Panc1 (cell line): ENCODE results near the gene SH2D6. TPM values are rescaled to one million over a fixed set of nuclear protein-coding genes. Genes with fewer than 3 reads are reported as not detected.
"Not testable (repeated sequence)": the region's sequence is repeated elsewhere in the genome, so short reads cannot be mapped to it uniquely, and the experiment has no call there.

ENCODE experiments used
- ATAC-seq: fragments of 200-7000 bp; cut with Tn5 transposase; 2 replicates; pipeline ENCODE4 v1.9.1; 2020; ENCODE audit warnings: mild to moderate bottlenecking, moderate library complexity
- BruUV-seq: library from RNA; stranded (reverse); fragments of 400-500 nt; replicated peaks from 2 replicates; lab custom pipeline; 2021; lab: Mats Ljungman, UMichigan
- CTCF ChIA-PET: fragments of 300-600 bp; sonication (Branson Sonifier 250); formaldehyde crosslinking; loops from one replicate; lab custom pipeline; 2022; ENCODE audit warnings: antibody characterized with exemption; lab: Charles Lee
- POLR2A ChIA-PET: fragments of 300-600 bp; sonication (Branson Sonifier 250); formaldehyde crosslinking; loops from one replicate; lab custom pipeline; 2022; ENCODE audit warnings: antibody characterized with exemption; lab: Charles Lee
- DNase-seq: peaks from one replicate; pipeline ENCODE4 v3.0.0-alpha.2; 2010; ENCODE audit warnings: low read depth, low spot score
- H3K27ac ChIP-seq: 2 replicates; pipeline ENCODE4 v1.5.1; 2011; ENCODE audit warnings: mild to moderate bottlenecking, low read length, inconsistent platforms
- H3K27me3 ChIP-seq: fragments of 200-500 bp; sonication (Bioruptor generic); 2 replicates; pipeline ENCODE4 v1.6.0; 2014; ENCODE audit warnings: low read length, inconsistent platforms; ENCODE audit not compliant: control insufficient read depth, insufficient read depth
- H3K36me3 ChIP-seq: fragments of 200-500 bp; sonication (Bioruptor generic); 2 replicates; pipeline ENCODE4 v1.5.1; 2014; ENCODE audit warnings: inconsistent platforms, mild to moderate bottlenecking, low read length, moderate library complexity; ENCODE audit not compliant: control insufficient read depth, insufficient read depth
- H3K4me1 ChIP-seq: 2 replicates; pipeline ENCODE4 v1.5.1; 2011; ENCODE audit warnings: inconsistent platforms, mild to moderate bottlenecking, low read length, moderate library complexity; ENCODE audit not compliant: control insufficient read depth, insufficient read depth
- H3K4me3 ChIP-seq, 2 experiments: 2 replicates each; pipeline ENCODE4 v1.5.1; 2011 to 2012; ENCODE audit warnings: low read depth in 2 of 2, low read length in 2 of 2, mild to moderate bottlenecking in 2 of 2, inconsistent platforms in 1 of 2, moderate library complexity in 1 of 2
- H3K9me3 ChIP-seq: fragments of 200-500 bp; sonication (Bioruptor generic); 2 replicates; pipeline ENCODE4 v1.5.1; 2014; ENCODE audit warnings: low read depth, mild to moderate bottlenecking, inconsistent platforms, low read length, moderate library complexity; ENCODE audit not compliant: control insufficient read depth, insufficient read depth
- POLR2AphosphoS5 ChIP-seq: IDR thresholded peaks from 2 replicates; pipeline ENCODE4 v1.6.1; 2012; ENCODE audit warnings: mild to moderate bottlenecking, low read depth, low read length, moderate library complexity
- SIN3A ChIP-seq: IDR thresholded peaks from 2 replicates; pipeline ENCODE4 v1.6.1; 2012; ENCODE audit warnings: low read depth, mild to moderate bottlenecking, low read length, moderate library complexity, borderline replicate concordance; ENCODE audit not compliant: insufficient read depth
- TCF7L2 ChIP-seq: IDR thresholded peaks from 2 replicates; pipeline ENCODE4 v1.6.1; 2011; ENCODE audit warnings: mild to moderate bottlenecking, low read depth, low read length, inconsistent platforms
- in situ Hi-C: cut with HindIII; loops from 2 replicates; pipeline ENCODE4 v1.10.0; 2016; ENCODE audit warnings: low sequenced_read_pairs, low pct_unique_long_range_greater_than_20kb
- intact Hi-C: fragments of 100-400 bp; cut with micrococcal nuclease; formaldehyde crosslinking; loops from one replicate; pipeline ENCODE4 v1.10.0; 2022; ENCODE audit not compliant: unreplicated experiment
- total RNA-seq: library from RNA; stranded (reverse); gene quantifications from one replicate; pipeline ENCODE4 v1.2.1, GENCODE V29; 2021; ENCODE audit not compliant: unreplicated experiment
- TF ChIP-seq, protein P1 (sequence below): fragments of 450-650 bp; IDR thresholded peaks from 2 replicates; pipeline ENCODE4 v1.5.1; 2017; ENCODE audit warnings: mild to moderate bottlenecking
- TF ChIP-seq, protein P2 (sequence below), 2 experiments: IDR thresholded peaks; 2 replicates each; pipeline ENCODE4 v1.6.1; 2011 to 2012; ENCODE audit warnings: low read depth in 2 of 2, control low read depth in 1 of 2, low read length in 1 of 2, mild to moderate bottlenecking in 1 of 2, moderate library complexity in 1 of 2; ENCODE audit not compliant: insufficient read depth in 1 of 2

The SH2D6 gene
- total RNA-seq, 1 experiment from 2014 or later = 3.3 TPM

DNA sequence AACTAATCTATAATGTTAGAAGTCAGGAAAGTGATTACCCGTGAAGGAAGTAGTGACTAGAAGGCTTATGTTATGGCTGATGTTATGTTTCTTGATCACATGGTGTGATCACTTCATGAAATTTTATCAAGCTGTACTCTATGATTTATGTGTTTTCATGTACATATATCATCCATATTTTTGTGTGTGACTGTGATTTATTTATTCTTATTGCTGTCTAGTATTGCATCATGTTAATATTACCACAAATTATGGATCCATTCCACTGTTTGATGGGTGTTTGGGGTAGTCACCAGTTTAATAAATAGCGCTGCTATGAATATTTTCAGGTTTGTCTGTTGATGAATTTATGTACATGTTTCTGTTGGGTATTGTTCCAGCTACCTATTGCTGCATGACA lies 59.4 kb downstream of the SH2D6 start:
- DNase-seq (no peak), ATAC-seq (no peak)
- Histone ChIP-seq H3K4me3 (no peak overlapping the region), H3K36me3 (no peaks in the 10 kb centered on the region), H3K9me3 (no peaks in the 10 kb centered on the region), H3K4me1 (peaks cover 5% of the 10 kb centered on the region; the same call in 1 of the 2 replicates), H3K27me3 (no peaks in the 10 kb centered on the region), H3K27ac (peak overlapping the region; percentile 55; the same call in 1 of the 2 replicates)
- TF ChIP-seq, protein P1, sequence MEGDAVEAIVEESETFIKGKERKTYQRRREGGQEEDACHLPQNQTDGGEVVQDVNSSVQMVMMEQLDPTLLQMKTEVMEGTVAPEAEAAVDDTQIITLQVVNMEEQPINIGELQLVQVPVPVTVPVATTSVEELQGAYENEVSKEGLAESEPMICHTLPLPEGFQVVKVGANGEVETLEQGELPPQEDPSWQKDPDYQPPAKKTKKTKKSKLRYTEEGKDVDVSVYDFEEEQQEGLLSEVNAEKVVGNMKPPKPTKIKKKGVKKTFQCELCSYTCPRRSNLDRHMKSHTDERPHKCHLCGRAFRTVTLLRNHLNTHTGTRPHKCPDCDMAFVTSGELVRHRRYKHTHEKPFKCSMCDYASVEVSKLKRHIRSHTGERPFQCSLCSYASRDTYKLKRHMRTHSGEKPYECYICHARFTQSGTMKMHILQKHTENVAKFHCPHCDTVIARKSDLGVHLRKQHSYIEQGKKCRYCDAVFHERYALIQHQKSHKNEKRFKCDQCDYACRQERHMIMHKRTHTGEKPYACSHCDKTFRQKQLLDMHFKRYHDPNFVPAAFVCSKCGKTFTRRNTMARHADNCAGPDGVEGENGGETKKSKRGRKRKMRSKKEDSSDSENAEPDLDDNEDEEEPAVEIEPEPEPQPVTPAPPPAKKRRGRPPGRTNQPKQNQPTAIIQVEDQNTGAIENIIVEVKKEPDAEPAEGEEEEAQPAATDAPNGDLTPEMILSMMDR = no peak
- no peak for TF ChIP-seq SIN3A
- TF ChIP-seq TCF7L2 = no peak
- TF ChIP-seq POLR2AphosphoS5 = no peak
- TF ChIP-seq, protein P2, sequence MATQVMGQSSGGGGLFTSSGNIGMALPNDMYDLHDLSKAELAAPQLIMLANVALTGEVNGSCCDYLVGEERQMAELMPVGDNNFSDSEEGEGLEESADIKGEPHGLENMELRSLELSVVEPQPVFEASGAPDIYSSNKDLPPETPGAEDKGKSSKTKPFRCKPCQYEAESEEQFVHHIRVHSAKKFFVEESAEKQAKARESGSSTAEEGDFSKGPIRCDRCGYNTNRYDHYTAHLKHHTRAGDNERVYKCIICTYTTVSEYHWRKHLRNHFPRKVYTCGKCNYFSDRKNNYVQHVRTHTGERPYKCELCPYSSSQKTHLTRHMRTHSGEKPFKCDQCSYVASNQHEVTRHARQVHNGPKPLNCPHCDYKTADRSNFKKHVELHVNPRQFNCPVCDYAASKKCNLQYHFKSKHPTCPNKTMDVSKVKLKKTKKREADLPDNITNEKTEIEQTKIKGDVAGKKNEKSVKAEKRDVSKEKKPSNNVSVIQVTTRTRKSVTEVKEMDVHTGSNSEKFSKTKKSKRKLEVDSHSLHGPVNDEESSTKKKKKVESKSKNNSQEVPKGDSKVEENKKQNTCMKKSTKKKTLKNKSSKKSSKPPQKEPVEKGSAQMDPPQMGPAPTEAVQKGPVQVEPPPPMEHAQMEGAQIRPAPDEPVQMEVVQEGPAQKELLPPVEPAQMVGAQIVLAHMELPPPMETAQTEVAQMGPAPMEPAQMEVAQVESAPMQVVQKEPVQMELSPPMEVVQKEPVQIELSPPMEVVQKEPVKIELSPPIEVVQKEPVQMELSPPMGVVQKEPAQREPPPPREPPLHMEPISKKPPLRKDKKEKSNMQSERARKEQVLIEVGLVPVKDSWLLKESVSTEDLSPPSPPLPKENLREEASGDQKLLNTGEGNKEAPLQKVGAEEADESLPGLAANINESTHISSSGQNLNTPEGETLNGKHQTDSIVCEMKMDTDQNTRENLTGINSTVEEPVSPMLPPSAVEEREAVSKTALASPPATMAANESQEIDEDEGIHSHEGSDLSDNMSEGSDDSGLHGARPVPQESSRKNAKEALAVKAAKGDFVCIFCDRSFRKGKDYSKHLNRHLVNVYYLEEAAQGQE (IDR thresholded peaks at IDR 0.05; ENCODE audit: insufficient read depth in 1 of 2, low read depth in 2 of 2, low read length in 1 of 2) = no peak
- ChIA-PET POLR2A (no interaction called here), CTCF (no interaction called here)
- BruUV-seq = no TSS peak
- intact Hi-C loops (no loop called here), in situ Hi-C loops (no loop called here)

GRCh38 chr2:85481818-85482777 lies 63.6 kb downstream of the SH2D6 start:
- H3K9me3 ChIP-seq = no peaks in the 10 kb centered on the region
- no peak overlapping the region for H3K4me3 ChIP-seq
- no peaks in the 10 kb centered on the region for H3K36me3 ChIP-seq
- no TSS peak for BruUV-seq
- DNase-seq (no peak), ATAC-seq (no peak)
- peak overlapping the region; percentile 36; the same call in 1 of the 2 replicates for H3K27ac ChIP-seq
- POLR2A ChIA-PET = no interaction called here
- no peaks in the 10 kb centered on the region; the same call in 1 of the 2 replicates for H3K4me1 ChIP-seq
- no peaks in the 10 kb centered on the region for H3K27me3 ChIP-seq
- in situ Hi-C loops = no loop called here
- CTCF ChIA-PET = no interaction called here
- TF ChIP-seq TCF7L2 = no peak
- TF ChIP-seq, protein P1 = no peak
- TF ChIP-seq, protein P2 (IDR thresholded peaks at IDR 0.05; ENCODE audit: insufficient read depth in 1 of 2, low read depth in 2 of 2, low read length in 1 of 2) = no peak
- intact Hi-C loops = no loop called here

DNA sequence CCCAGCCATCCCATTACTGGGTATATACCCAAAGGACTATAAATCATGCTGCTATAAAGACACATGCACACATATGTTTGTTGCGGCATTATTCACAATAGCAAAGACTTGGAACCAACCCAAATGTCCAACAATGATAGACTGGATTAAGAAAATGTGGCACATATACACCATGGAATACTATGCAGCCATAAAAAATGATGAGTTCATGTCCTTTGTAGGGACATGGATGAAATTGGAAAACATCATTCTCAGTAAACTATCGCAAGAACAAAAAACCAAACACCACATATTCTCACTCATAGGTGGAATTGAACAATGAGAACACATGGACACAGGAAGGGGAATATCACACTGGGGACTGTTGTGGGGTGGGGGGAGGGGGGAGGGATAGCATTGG lies 66.1 kb downstream of the SH2D6 start:
- CTCF ChIA-PET, H3K36me3 ChIP-seq, H3K9me3 ChIP-seq, BruUV-seq, H3K27me3 ChIP-seq, H3K4me1 ChIP-seq, in situ Hi-C loops, ATAC-seq, H3K4me3 ChIP-seq, intact Hi-C loops, POLR2A ChIA-PET, DNase-seq, H3K27ac ChIP-seq: not testable (repeated sequence)
